IPS DF 6.9 (cell line): ENCODE results near the gene KSR1.

Experiments used
- DNase-seq: peaks from one replicate; pipeline ENCODE4 v3.0.0-alpha.2; 2013; ENCODE audit warnings: low read depth, low spot score
- H3K27ac ChIP-seq: one replicate; pipeline ENCODE4 v1.5.1; 2013; ENCODE audit warnings: low read length, control low read depth
- H3K27me3 ChIP-seq: 2 replicates; pipeline ENCODE4 v1.6.1; 2013; ENCODE audit warnings: mild to moderate bottlenecking, low read length; ENCODE audit not compliant: control insufficient read depth, insufficient read depth
- H3K36me3 ChIP-seq: 2 replicates; pipeline ENCODE4 v1.6.1; 2013; ENCODE audit warnings: low read length; ENCODE audit not compliant: control insufficient read depth, insufficient read depth
- H3K4me1 ChIP-seq: 2 replicates; pipeline ENCODE4 v1.6.1; 2013; ENCODE audit warnings: low read length; ENCODE audit not compliant: control insufficient read depth, insufficient read depth
- H3K4me3 ChIP-seq: 2 replicates; pipeline ENCODE4 v1.5.1; 2013; ENCODE audit warnings: mild to moderate bottlenecking, low read length
- H3K9me3 ChIP-seq: 2 replicates; pipeline ENCODE4 v1.6.1; 2013; ENCODE audit warnings: low read length, inconsistent platforms; ENCODE audit not compliant: control insufficient read depth, insufficient read depth
- WGBS: extraction: QIAGEN DNeasy Blood & Tissue Kit; methylation state at CpG from one replicate; pipeline ENCODE4 v1.1.7; 2013; ENCODE audit warnings: mixed read lengths, missing lambda C conversion rate; ENCODE audit not compliant: insufficient read length, insufficient coverage; 5-methylcytosine and 5-hydroxymethylcytosine counted together

KSR1 gene

GRCh38 chr17:27562777-27563455 lies 106.7 kb downstream of the KSR1 start:
- no peaks in the 10 kb centered on the region for H3K27me3 ChIP-seq
- WGBS, result no CpG with 5 or more reads among the region's 8 CpGs
- no peak overlapping the region for H3K4me3 ChIP-seq
- peaks cover 6% of the 10 kb centered on the region for H3K4me1 ChIP-seq
- H3K27ac ChIP-seq, result no peak overlapping the region
- DNase-seq, result no peak
- H3K36me3 ChIP-seq, result no peaks in the 10 kb centered on the region
- no peaks in the 10 kb centered on the region for H3K9me3 ChIP-seq

- WGBS, result no CpG with 5 or more reads among the region's 7 CpGs
- H3K27me3 ChIP-seq, result no peaks in the 10 kb centered on the region
Observed at GRCh38 chr17:27563532-27563931, 107.3 kb downstream of the KSR1 start.

GRCh38 chr17:27564463-27564862 lies 108.2 kb downstream of the KSR1 start:
- H3K27ac ChIP-seq, result no peak overlapping the region
- H3K9me3 ChIP-seq, result no peaks in the 10 kb centered on the region
- no CpG with 5 or more reads among the region's 2 CpGs for WGBS
- no peaks in the 10 kb centered on the region for H3K27me3 ChIP-seq
- H3K36me3 ChIP-seq, result no peaks in the 10 kb centered on the region
- no peak for DNase-seq
- peaks cover 6% of the 10 kb centered on the region for H3K4me1 ChIP-seq
- no peak overlapping the region for H3K4me3 ChIP-seq

More at GRCh38 chr17:27563532-27563931, 107.3 kb downstream of the KSR1 start:
- H3K9me3 ChIP-seq, result no peaks in the 10 kb centered on the region
- H3K4me3 ChIP-seq, result no peak overlapping the region
- H3K27ac ChIP-seq, result no peak overlapping the region
- DNase-seq, result no peak
- H3K36me3 ChIP-seq, result no peaks in the 10 kb centered on the region
- peaks cover 6% of the 10 kb centered on the region for H3K4me1 ChIP-seq

GRCh38 chr17:27565874-27566670 lies 109.8 kb downstream of the KSR1 start:
- no CpG with 5 or more reads among the region's 11 CpGs for WGBS
- H3K4me1 ChIP-seq, result no peaks in the 10 kb centered on the region
- no peak overlapping the region for H3K4me3 ChIP-seq
- H3K36me3 ChIP-seq, result no peaks in the 10 kb centered on the region
- H3K9me3 ChIP-seq, result no peaks in the 10 kb centered on the region
- H3K27me3 ChIP-seq, result no peaks in the 10 kb centered on the region
- no peak for DNase-seq
- no peak overlapping the region for H3K27ac ChIP-seq

- no peak overlapping the region for H3K27ac ChIP-seq
- H3K4me1 ChIP-seq, result no peaks in the 10 kb centered on the region
- H3K36me3 ChIP-seq, result no peaks in the 10 kb centered on the region
- H3K4me3 ChIP-seq, result no peak overlapping the region
- H3K9me3 ChIP-seq, result no peaks in the 10 kb centered on the region
- WGBS, result no CpG with 5 or more reads among the region's 14 CpGs
- DNase-seq, result no peak
- H3K27me3 ChIP-seq, result no peaks in the 10 kb centered on the region
Observed at GRCh38 chr17:27566671-27567562, 110.7 kb downstream of the KSR1 start.

- WGBS, result no CpG with 5 or more reads among the region's 5 CpGs
- Histone ChIP-seq H3K27ac (no peak overlapping the region), H3K4me1 (no peaks in the 10 kb centered on the region), H3K27me3 (no peaks in the 10 kb centered on the region), H3K36me3 (no peaks in the 10 kb centered on the region), H3K9me3 (no peaks in the 10 kb centered on the region), H3K4me3 (no peak overlapping the region)
- no peak for DNase-seq
Observed at GRCh38 chr17:27567563-27567859, 111.3 kb downstream of the KSR1 start.

- Histone ChIP-seq H3K27me3 (no peaks in the 10 kb centered on the region), H3K4me1 (no peaks in the 10 kb centered on the region), H3K9me3 (no peaks in the 10 kb centered on the region), H3K36me3 (no peaks in the 10 kb centered on the region), H3K27ac (no peak overlapping the region), H3K4me3 (no peak overlapping the region)
- no CpG with 5 or more reads among the region's 9 CpGs for WGBS
- no peak for DNase-seq
Observed at GRCh38 chr17:27568216-27568615, 112.0 kb downstream of the KSR1 start.

GRCh38 chr17:27568811-27569210 lies 112.6 kb downstream of the KSR1 start:
- no CpG with 5 or more reads among the region's 5 CpGs for WGBS
- no peaks in the 10 kb centered on the region for H3K4me1 ChIP-seq
- no peaks in the 10 kb centered on the region for H3K36me3 ChIP-seq
- H3K9me3 ChIP-seq, result no peaks in the 10 kb centered on the region
- no peak overlapping the region for H3K27ac ChIP-seq
- no peak overlapping the region for H3K4me3 ChIP-seq
- DNase-seq, result no peak
- H3K27me3 ChIP-seq, result no peaks in the 10 kb centered on the region

GRCh38 chr17:27569257-27569722 lies 113.0 kb downstream of the KSR1 start:
- no CpG with 5 or more reads among the region's 6 CpGs for WGBS
- Histone ChIP-seq H3K27me3 (no peaks in the 10 kb centered on the region), H3K4me3 (no peak overlapping the region), H3K9me3 (no peaks in the 10 kb centered on the region), H3K27ac (no peak overlapping the region), H3K4me1 (no peaks in the 10 kb centered on the region), H3K36me3 (no peaks in the 10 kb centered on the region)
- DNase-seq, result peak; percentile 63

- H3K4me1 ChIP-seq, result no peaks in the 10 kb centered on the region
- no peak overlapping the region for H3K4me3 ChIP-seq
- H3K27ac ChIP-seq, result no peak overlapping the region
- no peaks in the 10 kb centered on the region for H3K36me3 ChIP-seq
- H3K27me3 ChIP-seq, result no peaks in the 10 kb centered on the region
- H3K9me3 ChIP-seq, result no peaks in the 10 kb centered on the region
- no CpG with 5 or more reads among the region's 7 CpGs for WGBS
- no peak for DNase-seq
Observed at GRCh38 chr17:27569884-27570577, 113.8 kb downstream of the KSR1 start.
